Glomerular endothelial cell (primary cell): ENCODE measurements around the gene PACSIN2. TPM values are rescaled to one million over a fixed set of nuclear protein-coding genes. Genes with fewer than 3 reads are reported as not detected.

Source experiments
- DNase-seq: peaks from one replicate; pipeline ENCODE4 v3.0.0-alpha.2; 2011; ENCODE audit warnings: low read depth, low spot score; ENCODE audit errors: extremely low read depth
- total RNA-seq: library from RNA; depleted of rRNA; stranded (reverse); fragments of >200 nt; gene quantifications from 2 replicates; pipeline ENCODE4 v1.2.3, GENCODE V29; 2015

Gene PACSIN2
- total RNA-seq, 1 donor from 2014 or later = 68.7 TPM

DNA sequence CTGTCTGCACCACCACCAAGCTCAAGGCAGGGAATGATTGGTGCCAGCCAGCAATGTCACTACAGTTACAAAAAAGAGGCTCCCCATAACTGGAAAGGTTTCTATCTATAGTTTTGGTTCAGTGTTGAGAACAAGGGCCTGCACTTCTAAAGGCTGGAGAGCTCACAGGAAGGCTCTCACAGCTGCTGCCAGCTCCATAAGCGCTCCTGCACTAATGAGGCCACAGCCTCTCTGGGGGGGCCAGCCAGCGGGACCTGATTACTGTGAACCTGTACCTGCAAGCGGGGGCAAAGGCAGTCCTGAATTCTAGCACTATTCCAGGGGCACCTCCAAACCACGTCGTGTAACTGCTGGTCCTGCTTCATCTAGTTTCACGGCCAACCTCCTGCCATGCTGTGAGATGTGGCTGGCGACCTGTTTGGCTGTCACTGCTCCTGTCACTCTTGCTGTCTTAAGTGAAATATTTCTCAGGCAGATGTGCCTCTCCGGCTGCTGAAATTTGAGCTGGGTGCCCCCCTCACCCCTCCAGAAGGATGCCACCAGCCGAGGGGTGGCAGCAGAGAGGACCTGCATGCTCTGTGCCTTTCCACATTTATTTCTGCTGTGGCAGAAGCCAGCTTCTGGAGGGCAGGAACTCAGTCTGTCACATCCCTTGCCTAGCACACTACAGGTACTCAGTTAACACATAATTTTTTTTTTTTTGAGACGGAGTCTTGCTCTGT is 104.6 kb downstream of the PACSIN2 start:
- no peak for DNase-seq

DNA sequence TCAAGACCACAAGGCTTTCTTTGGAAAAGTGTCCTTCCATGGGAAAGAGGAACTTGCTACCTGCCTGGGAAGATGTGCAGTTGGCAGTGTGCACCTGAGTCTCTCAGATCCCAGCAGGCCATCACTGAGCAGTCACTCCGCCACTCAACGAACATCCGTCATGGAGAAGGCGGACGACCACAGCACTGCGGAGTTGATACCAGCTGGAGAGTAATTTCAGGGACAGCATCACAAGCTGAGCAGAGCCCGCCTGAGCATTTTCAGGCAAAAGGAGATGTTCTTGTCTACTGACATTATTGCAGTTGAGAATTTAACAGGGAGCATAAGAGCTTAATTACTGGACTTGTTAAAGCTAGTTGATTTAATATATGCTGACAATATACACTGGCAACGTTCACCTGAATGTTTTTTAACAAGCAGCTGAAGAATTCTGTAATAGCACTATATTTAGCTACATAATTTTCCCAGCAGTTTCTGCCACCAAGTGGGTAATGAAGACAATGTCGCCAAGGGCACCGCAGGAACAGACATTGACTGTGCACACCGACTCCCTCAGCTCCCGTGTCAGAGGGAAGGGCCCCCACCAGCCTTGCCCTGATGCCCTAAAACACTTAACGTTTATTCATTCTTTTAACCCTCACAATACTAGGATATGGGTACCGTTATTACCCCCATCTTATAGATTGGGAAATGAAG is 105.4 kb downstream of the PACSIN2 start:
- no peak for DNase-seq

DNA sequence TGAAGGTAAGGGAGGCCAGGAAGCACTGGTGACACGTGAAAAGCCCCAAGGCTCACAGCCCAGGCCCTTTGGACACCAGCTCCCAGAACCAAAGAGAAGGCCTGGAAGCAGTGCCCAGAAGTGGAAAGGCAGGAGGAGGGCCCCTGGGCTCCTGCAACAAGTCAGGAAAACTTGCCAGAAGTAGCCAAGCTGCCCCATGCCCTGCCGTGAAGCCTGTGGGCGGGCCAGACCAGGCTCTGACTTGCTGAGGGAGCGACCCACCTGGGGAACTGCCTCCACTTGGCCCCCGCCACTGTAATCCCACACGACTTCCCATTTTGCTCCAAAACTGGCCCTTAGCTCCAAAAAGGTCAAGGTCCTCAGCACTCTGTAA is 106.6 kb downstream of the PACSIN2 start:
- no peak for DNase-seq

DNA sequence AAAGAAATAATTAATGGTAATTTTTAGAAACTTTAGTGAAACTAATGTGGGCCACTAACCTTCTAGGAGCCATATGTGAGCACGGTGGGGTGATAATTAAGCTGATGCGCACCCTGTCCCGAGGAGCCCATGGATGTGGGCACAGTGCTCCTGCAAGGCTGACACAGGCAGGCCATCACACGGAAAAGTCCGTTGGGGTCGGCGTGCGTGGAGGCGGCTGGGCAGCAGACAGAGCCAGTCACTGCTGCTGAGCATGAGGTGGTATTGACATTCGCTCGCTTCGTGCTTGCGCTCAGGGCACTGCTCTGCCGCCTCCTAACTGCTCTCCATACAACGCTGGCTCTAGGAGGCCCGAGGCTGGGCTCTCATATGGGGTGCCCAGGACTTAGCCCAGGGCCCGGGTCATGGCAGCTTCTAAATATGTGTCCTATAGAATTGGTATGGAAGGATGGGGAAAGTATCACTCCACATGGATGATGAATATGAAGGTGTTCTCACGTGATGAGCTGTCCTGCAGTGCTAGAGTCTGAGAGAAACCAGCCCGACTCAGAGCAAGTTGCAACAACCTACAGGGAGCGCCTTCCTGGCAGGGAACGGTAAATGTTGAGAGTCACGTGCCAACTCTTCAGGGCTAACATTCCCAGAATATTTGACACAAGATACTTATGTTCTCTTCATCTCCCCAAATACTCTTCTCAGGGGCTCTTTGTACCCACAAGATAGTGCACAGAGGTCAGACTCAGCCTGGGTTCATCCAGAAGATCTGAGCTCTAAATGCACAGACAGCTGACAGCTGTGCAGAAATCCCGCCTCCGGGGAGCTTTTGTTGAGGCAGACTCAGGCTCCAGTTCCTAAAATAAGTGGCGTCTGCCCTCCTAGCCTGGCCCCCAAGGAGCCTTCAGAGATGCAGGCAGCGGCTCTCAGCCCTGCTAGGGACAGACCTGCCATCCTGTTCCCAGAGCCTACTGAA is 107.3 kb downstream of the PACSIN2 start:
- no peak for DNase-seq

DNA sequence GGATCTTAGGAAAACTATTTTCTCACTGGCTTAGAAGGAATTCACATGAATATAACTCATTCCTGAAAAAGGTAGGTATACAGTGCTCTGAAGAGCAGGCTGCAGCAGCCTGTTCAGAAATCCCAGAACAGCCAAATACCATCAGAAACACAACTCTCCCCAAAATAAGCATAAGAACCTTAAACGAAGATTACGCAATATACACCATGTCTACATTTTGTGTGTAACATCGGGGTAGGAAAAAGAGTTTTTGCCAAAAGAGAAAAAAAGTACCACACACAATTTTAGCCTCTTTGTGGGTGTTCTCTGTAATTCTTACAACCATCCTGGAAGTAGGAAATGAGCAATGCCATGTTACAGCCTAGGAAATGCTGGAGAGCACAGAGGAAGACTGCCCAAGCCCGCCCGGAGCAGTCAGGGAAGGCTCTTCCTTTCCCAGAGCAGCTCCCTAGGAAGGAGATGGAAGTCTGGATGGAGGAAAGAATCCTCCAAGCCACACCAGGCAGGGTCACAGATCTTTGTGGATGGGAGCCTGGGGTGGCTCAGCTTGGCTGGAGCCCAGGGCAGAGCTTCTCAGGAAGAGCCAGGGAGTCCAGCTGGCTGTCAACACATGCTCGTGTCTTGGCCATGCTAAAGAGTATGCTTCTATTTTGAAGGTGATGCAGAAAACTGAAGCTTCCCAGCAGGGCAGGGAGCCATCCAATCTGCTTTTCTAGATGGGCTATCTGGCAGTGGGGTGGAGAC is 108.2 kb downstream of the PACSIN2 start:
- DNase-seq = no peak

DNA sequence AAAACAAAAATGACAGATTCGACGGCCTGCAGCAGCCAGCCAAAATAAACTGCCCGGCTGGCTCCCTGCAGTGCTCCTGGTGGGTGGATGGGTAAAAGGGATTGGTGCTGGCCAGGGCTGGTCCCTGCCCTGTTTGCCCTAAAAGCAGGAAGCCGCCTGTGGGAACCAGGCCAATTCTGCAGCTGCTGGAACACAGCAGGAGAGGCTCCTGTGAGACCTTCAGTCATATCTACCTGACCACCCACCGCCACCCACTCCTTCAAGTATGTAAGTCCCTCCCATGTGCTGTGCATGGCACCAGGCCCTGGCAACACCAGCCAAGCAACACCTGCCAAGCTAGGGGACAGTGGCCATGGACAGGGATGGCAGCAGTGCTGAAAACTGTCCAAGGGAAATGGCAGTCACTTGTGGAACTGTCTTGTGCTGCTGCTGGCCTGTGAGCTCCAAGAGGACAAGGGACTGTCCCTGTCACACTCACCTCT is 109.2 kb downstream of the PACSIN2 start:
- no peak for DNase-seq

DNA sequence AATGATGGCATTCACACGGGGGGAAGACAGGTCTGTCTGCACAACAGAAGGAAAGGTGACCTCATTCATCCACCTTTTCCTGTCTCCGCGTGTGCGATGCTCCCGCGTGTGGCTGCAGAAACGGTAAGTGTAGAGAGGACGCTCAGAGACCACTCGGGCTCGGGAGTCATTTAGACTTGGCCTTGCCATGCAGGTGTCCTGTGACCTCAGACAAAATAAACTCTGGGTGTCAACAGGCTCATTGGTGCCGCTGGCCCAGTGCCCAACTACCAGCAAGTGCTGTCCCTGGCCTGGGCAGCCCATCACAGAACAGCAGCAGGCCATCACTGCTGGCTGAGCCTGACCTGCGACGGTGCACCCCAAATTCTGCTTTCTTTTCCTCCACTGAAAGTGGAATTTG is 109.7 kb downstream of the PACSIN2 start:
- DNase-seq = no peak

DNA sequence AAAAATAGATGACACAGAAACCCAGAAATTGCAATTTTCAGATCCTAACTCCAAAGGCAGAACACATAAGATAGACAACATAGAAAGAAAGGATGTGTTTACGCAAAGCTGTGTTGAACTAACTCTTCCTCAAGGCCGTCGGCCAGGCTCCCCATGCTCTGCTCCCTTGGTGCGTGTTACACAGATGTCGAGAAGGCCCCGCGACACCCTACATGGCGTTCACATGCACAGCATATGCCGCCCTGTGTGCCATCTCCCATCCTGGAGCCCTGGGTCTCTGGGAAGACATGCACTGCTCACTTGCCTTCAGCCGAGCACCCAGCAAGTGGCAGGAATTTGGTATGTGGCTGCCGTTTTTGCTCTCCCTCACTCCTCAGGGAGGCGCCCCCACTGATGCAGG is 110.9 kb downstream of the PACSIN2 start:
- no peak for DNase-seq

DNA sequence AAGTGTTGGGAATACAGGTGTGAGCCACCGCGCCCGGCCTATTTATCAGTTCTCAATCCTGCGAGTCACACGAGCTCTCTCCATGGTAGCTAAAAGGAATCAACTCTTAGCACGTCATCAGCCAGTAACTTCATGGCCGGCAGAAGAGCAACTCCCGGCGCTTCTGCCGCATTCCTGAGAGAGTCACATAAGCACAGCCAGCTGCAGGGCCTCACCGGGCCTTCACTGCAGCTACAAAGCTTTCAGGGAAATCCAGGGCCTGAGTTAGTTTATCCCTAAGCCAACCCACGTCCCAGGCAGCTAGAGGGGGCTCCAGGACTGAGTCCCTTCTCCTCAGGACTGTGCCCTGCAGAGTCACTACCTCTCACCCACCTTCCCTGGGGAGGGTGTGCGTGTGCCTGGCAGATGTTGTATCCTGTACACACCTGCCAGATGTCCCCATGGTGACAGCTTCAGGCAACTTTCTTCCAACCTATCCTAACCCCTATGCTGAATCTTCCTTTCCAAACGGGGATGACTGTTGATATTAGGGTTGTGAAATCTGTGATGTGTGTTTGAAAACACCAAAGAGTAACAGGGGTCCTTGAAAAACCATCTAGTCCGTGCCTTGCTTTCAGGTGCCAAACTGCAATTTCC is 112.0 kb downstream of the PACSIN2 start:
- no peak for DNase-seq

DNA sequence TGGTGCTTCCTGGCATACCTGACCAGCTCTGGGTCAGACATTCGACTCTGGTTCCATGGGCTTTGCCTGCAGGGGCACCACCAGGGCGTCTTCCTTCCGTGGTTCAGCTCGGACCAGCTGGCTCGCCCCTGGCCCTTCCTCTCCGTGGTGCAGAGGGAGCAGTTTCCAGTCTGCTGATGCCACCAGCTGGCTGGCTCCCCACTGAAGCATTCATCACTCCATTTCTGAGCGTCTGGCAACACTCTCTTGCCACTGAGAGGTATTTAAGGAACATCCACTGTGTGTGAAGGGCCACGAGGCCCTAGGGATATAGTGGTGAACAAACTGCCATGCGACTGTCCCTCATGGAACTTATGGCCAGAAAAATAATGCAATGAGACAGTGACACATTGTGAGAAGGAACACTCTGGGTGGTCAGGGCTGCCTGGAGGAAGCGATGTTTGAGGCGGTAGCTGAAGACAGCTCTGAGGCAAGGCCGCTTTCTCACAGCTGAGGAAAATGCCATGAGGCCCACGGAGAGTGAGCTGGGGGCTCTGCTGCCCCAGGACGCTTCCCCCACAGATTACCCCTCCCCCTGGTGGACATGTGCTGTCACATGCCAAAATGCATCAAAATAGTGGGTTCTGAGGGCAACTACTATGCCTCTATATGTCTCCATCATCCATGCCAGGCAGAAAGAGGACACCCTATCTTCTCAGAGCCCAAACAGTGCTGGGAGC is 113.0 kb downstream of the PACSIN2 start:
- DNase-seq = no peak

DNA sequence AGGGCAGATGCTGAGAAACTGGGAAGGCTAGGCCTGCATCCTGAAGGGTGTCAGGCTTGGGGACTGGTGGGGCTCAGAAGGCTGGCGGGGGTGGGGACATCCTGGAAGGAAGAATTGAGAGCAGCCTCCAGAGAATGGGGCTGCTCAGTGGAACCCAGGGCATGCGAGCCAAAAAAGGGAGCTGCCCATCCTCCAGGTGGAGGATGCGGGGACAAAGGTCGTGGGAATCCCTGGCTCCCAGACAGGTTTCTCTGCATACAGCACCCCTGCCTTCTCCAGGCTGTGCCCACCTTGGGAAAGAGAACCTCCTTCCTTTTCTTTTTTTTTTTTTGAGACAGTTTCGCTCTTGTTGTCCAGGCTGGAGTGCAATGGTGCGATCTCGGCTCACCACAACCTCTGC is 117.0 kb downstream of the PACSIN2 start:
- DNase-seq = no peak

DNA sequence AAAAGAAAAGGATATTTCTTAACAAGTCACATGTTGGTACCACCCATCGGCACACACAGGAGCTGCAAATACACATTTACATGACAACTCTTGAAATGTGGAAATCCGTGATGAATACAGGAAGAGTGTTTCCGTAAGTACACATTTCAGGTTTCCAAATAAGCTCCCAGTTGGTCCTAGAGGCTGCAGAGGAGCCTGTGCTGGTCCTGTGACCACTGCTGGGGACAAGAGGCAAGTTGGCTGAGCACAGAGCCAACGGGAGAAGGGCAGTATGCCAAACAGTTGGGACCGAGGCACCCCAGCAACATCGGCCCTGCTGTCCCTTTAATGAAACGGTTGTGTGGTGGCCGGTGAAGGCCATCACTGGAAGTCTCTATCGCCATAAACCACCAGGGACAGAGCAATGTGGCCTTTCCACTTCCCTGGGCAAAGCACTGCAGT is 119.4 kb downstream of the PACSIN2 start:
- no peak for DNase-seq

DNA sequence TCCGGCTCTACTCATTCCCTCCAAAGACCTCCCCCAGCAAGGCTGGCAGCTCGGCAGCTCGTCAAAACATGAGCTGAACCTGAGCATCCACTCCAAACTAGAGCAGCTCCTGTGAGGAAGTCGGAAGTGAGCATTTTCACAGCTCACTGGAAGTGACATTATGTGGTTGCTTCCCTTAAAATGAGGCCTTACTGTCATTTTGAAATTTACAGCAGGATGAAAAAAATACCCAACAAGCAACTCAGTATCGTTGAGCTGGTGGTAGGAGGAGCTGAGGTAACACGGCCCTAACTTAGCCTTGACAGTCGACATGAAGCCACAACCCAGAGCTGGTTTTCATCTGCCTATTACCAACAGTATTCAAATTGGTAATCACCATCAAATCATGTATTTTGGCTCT is 119.9 kb downstream of the PACSIN2 start:
- no peak for DNase-seq

DNA sequence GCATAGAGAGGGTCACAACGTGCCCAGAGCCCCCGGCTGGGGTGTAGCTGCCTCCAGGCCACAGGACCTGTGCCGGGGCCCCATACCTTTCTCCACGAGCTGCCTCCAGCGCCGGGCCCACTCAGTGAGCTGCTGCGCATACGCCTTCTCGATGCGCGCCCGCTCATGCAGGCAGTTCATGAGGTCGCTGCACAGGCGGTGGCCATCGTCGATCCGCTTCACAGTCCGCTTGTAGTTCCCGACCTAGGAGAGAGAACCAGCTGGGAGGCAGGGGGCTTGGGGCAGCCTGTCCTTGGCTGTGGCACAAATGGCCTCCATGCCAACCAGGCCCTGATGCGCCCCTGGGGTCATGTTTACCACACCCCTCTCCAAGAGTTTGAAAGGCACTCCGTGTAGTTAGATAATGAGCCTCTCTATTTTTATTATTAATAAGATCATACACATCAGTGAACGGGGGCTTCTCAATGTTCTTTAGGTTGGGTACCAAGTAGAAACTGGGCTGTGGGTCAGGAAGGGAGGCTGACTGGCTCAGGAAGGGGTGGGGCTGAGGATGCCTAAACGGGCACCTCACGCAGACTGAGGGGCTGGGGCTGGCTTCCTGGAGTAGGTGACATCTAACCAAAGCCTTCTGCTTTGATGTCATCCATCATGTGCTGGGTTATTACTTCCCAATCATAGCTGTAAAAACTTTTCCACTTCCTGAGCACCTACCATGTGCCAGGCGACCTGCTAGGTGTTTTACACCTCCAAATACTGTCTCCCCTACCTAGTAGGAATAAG is 121.4 kb downstream of the PACSIN2 start:
- no peak for DNase-seq

DNA sequence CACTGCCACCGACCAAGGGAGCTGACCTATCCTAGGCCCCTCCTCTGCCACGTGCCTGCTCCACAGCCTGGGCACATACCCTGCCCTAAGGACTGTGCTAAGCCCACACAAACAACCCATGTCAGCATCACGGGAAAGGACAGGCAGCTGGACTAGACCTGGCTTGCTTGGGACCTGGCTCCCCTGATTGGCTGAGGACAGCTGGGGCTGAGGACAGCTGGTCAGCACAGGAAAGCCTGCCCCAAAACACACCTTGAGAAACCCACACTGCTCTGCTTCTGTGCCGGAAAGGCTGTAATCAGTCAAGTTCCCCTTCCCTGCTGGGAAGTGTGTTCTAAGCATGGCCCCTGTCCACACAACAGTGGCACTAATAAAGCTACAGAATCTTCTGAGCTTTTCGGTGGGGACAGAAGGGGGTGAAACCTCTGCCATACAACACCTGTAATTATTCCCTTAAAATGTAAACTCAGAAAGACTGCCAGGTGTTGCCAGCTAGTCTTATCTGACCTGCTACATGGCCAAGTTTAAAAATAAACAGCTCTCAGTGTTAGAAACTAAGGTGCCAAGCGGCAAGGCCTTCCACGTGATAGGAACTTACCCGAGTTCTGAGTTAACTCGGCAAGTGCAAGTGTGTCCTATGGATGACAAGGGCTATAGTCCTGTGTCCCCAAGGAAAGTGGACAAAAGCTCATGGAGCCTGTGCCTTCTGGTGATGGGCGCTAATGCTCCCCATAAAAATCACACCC is 122.2 kb downstream of the PACSIN2 start:
- no peak for DNase-seq

DNA sequence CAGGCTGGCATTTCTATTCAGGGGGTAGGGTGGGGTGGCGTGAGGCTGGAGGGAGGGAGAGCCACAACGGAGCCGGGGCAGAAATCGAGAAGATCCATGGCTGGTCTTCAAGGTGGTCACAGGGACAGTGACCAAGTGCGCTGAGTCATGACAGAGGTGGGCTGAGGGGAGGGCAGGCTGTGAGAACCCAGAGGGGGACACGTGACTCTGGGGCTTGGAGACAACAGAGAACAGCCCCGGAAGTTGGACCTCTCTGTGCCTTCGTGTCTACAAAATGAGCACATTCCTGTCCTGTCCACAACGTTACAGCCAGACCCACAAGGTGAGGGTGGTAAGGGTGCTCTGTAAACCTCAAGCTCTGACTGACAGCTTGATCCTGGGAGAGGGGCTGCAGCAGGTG is 122.8 kb downstream of the PACSIN2 start:
- DNase-seq = no peak

DNA sequence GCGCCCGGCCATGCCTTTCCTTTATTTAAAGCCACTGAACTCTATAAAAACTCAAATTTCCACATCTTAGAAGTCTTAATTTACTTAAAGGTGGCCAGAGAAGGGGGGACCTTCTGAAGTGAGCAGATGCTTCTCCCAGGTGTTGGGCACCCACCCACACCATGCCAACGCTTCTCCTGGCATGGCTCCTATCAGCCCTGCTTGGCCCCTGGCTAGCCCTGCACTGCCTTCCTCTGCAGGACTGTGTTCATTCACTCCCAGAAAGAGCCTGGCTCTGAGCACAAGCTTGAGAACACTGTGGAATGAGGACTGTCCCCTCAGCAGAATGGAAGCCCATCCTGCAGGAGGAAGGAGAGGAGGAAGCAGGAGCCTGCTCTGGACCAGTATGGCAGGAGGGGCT is 123.3 kb downstream of the PACSIN2 start:
- DNase-seq = no peak

DNA sequence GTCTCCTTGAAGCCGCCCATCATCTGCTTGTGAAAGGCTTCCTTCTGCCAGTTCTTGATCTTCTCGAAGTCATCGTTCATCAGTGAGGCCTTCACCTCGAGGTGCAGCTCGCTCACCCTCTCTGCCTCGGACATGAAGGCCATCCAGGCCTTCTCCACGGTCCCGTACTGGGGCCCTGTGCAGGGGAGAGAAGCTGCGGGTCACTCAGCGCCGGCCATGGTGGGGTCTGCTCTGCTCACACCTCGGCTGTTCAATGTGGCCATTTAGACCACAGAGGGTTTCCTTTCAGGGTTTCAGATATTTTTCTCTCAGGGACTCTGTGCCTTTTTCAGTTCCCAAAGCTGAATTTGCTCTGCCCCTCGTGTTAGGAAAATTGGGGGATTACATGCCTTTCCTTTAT is 123.9 kb downstream of the PACSIN2 start:
- DNase-seq = no peak
